ENCODE results near the gene MOV10L1. TPM values are rescaled to one million over a fixed set of nuclear protein-coding genes. Genes with fewer than 3 reads are reported as not detected.
A peak's percentile ranks its signal among the peaks of the same experiment; 100 is the strongest.

MOV10L1 gene
- total and polyA plus RNA-seq, 11 donors: 0.06 to 0.63 (median 0.13) TPM; not detected in 6

DNA sequence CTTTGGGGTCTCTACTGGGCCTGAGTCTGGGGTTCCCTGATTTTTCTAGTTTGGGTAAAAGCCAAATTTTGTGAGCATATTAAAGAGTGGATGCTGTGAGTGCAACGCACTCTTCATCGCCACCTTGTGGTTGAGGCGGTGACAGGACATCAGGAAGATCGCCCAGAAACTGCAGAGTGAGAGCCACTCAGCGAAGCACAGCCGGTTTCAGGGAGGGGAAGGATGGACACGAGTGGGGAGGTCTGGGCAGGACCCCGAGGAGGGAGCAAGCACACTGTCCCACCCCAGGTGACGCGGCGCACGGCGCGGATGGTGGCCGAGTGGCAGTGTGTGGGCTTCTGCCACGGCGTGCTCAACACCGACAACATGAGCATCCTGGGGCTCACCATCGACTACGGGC lies 120.1 kb downstream of the MOV10L1 start:
- intact Hi-C loops (cut with DNase I): loop anchor here in 9 of 10 donors (1.0 to 5.0 kb wide), 5 partner anchors 61 to 278 kb away; no protein-coding TSS in a partner anchor
- Histone ChIP-seq H3K27ac (no peak overlapping the region), H3K4me1 (peaks cover 0 to 33% (median 20%) of the 10 kb centered on the region in 12 donors), H3K27me3 (no peaks in the 10 kb centered on the region), H3K9me3 (no peaks in the 10 kb centered on the region), H3K4me3 (no peak overlapping the region), H3K36me3 (peaks cover 0 to 85% (median 72%) of the 10 kb centered on the region in 9 donors)
- ATAC-seq: peak in 3 of 4 donors; percentile 23 to 35 (median 29)
- DNase-seq: peak in 3 of 5 donors; percentile 69 to 80 (median 78)
- WGBS, 4 donors: 55 to 66% (median 62%) methylated on average over 19 to 20 of the region's 20 CpGs
- TF ChIP-seq POLR2A (IDR thresholded peaks at IDR 0.05): no peak
- TF ChIP-seq, protein P1, sequence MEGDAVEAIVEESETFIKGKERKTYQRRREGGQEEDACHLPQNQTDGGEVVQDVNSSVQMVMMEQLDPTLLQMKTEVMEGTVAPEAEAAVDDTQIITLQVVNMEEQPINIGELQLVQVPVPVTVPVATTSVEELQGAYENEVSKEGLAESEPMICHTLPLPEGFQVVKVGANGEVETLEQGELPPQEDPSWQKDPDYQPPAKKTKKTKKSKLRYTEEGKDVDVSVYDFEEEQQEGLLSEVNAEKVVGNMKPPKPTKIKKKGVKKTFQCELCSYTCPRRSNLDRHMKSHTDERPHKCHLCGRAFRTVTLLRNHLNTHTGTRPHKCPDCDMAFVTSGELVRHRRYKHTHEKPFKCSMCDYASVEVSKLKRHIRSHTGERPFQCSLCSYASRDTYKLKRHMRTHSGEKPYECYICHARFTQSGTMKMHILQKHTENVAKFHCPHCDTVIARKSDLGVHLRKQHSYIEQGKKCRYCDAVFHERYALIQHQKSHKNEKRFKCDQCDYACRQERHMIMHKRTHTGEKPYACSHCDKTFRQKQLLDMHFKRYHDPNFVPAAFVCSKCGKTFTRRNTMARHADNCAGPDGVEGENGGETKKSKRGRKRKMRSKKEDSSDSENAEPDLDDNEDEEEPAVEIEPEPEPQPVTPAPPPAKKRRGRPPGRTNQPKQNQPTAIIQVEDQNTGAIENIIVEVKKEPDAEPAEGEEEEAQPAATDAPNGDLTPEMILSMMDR (IDR thresholded peaks at IDR 0.05): peak; percentile 74 to 87 (median 80)

DNA sequence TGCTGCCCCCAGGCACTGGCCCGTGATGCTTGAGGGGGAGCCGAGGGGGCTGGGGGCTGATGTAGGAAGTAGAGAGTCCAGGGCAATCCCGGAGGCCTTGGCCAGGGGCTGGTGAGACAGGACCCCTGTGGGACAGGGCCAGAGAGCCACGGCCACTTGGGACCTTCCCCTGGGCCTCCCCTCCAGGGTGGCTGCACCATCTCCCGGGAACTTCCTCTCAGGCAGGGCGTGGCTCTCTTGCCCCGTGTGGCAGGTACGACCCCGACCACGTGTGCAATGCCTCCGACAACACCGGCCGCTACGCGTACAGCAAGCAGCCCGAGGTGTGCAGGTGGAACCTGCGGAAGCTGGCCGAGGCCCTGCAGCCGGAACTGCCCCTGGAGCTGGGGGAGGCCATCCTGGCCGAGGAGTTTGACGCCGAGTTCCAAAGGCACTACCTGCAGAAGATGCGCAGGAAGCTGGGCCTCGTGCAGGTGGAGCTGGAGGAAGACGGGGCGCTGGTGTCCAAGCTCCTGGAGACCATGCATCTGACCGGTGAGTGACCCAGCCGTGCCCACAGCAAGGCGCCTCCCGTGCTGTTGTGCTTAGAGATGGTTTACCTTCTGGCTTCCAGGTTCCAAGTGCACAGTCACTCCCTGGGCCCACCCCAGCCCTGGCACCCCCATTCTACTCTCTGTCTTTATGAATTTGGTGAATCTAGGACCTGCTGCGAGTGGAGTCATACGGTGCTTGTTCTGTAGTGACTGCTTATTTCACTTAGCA lies 120.8 kb downstream of the MOV10L1 start:
- DNase-seq: peak in 1 of 5 donors; percentile 9
- Histone ChIP-seq H3K36me3 (peaks cover 0 to 90% (median 74%) of the 10 kb centered on the region in 9 donors), H3K4me1 (peaks cover 0 to 30% (median 20%) of the 10 kb centered on the region in 12 donors), H3K27ac (no peak overlapping the region), H3K27me3 (no peaks in the 10 kb centered on the region), H3K4me3 (no peak overlapping the region), H3K9me3 (no peaks in the 10 kb centered on the region)
- 85 to 91% (median 88%) methylated on average over 25 to 32 of the region's 32 CpGs for WGBS, 4 donors
- ATAC-seq: no peak
- intact Hi-C loops (cut with DNase I): loop anchor here in 3 of 10 donors (1.0 to 5.0 kb wide), 2 partner anchors 61 to 63 kb away; no protein-coding TSS in a partner anchor
- no peak for TF ChIP-seq POLR2A (IDR thresholded peaks at IDR 0.05)
- TF ChIP-seq, protein P1 (IDR thresholded peaks at IDR 0.05): no peak

DNA sequence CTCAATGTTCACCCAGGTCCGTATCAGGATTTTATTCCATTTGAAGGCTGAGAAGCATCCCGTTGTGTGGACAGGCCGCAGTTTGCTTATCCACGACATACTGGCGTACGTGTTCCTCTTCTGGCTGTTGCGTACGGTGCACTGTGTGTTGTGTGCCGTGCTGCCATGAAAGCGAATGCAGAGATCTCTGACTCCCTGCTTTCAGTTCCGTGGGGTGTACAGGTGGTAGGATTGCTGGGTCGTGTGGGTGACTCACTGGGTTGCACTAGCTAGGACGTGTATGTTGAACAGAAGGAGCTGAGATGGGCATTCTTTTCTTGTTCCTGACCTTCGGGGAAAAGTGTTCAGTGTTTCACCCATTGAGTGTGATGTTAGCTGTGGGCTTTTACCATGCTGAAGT lies 121.3 kb downstream of the MOV10L1 start:
- no peak for ATAC-seq
- intact Hi-C loops (cut with DNase I): loop anchor here in 1 of 10 donors (5.0 kb wide), 1 partner anchor 64 kb away; no protein-coding TSS in a partner anchor
- no peak overlapping the region for H3K4me3 ChIP-seq
- DNase-seq: no peak
- H3K27me3 ChIP-seq: no peaks in the 10 kb centered on the region
- peaks cover 0 to 28% (median 15%) of the 10 kb centered on the region in 12 donors for H3K4me1 ChIP-seq
- H3K9me3 ChIP-seq: no peaks in the 10 kb centered on the region
- no peak overlapping the region for H3K27ac ChIP-seq
- WGBS, 4 donors: 83 to 92% (median 90%) methylated on average over 14 of the region's 14 CpGs
- TF ChIP-seq POLR2A (IDR thresholded peaks at IDR 0.05): no peak
- TF ChIP-seq, protein P1 (IDR thresholded peaks at IDR 0.05): no peak
- H3K36me3 ChIP-seq: peaks cover 0 to 91% (median 79%) of the 10 kb centered on the region in 9 donors

Other genes with a start within 250 kb of the MOV10L1 start
- 1 to 10 TPM; 2.9 to 8.6 (median 4.9) TPM for gene ZBED4, start 236.2 kb upstream of the MOV10L1 start, total RNA-seq
- gene ZBED4, start 236.2 kb upstream of the MOV10L1 start, polyA plus RNA-seq: 1 to 10 TPM; 2.2 to 7.8 TPM
- 10 to 100 TPM in 8 of 9 donors, 1 to 10 TPM in 1; 9.8 to 26.8 (median 15.2) TPM for gene ALG12, start 171.6 kb upstream of the MOV10L1 start, total RNA-seq
- 10 to 100 TPM in 1 of 2 donors, 1 to 10 TPM in 1; 9.1 to 12.4 TPM for gene ALG12, start 171.6 kb upstream of the MOV10L1 start, polyA plus RNA-seq
- 10 to 100 TPM; 16.7 to 36.2 (median 21.6) TPM for gene CRELD2, start 171.4 kb upstream of the MOV10L1 start, total RNA-seq
- gene CRELD2, start 171.4 kb upstream of the MOV10L1 start, polyA plus RNA-seq: 10 to 100 TPM; 15.0 to 70.3 TPM
- 100 to 1,000 TPM in 1 of 9 donors, 10 to 100 TPM in 8; 37.7 to 118 (median 51.0) TPM for gene PIM3, start 129.2 kb upstream of the MOV10L1 start, total RNA-seq
- 10 to 100 TPM; 45.1 to 50.2 TPM for gene PIM3, start 129.2 kb upstream of the MOV10L1 start, polyA plus RNA-seq
- not detected for gene IL17REL, start 77.2 kb upstream of the MOV10L1 start, total RNA-seq
- gene IL17REL, start 77.2 kb upstream of the MOV10L1 start, polyA plus RNA-seq: not detected
- gene TTLL8, start 31.7 kb upstream of the MOV10L1 start, total RNA-seq: not detected
- gene TTLL8, start 31.7 kb upstream of the MOV10L1 start, polyA plus RNA-seq: not detected
- under 1 TPM in 4 of 9 donors, not detected in 5; 0.07 to 0.80 (median 0.30) TPM for gene MLC1, start 4.6 kb upstream of the MOV10L1 start, total RNA-seq
- gene MLC1, start 4.6 kb upstream of the MOV10L1 start, polyA plus RNA-seq: under 1 TPM; 0.03 to 0.19 TPM
- gene PANX2, start 80.7 kb downstream of the MOV10L1 start, total RNA-seq: under 1 TPM in 5 of 9 donors, not detected in 4; 0.08 to 0.77 (median 0.56) TPM
- gene PANX2, start 80.7 kb downstream of the MOV10L1 start, polyA plus RNA-seq: under 1 TPM in 1 of 2 donors, not detected in 1; 0.08 TPM
- 10 to 100 TPM; 14.3 to 28.1 (median 17.5) TPM for gene TRABD, start 95.9 kb downstream of the MOV10L1 start, total RNA-seq
- 10 to 100 TPM; 25.8 to 32.9 TPM for gene TRABD, start 95.9 kb downstream of the MOV10L1 start, polyA plus RNA-seq
- 10 to 100 TPM; 10.4 to 23.8 (median 12.8) TPM for gene SELENOO, start 111.0 kb downstream of the MOV10L1 start, total RNA-seq
- gene SELENOO, start 111.0 kb downstream of the MOV10L1 start, polyA plus RNA-seq: 10 to 100 TPM; 16.0 to 20.4 TPM
- 10 to 100 TPM; 14.1 to 28.8 (median 18.1) TPM for gene TUBGCP6, start 155.0 kb downstream of the MOV10L1 start, total RNA-seq
- 10 to 100 TPM; 11.6 to 17.7 TPM for gene TUBGCP6, start 155.0 kb downstream of the MOV10L1 start, polyA plus RNA-seq
- 10 to 100 TPM in 6 of 9 donors, 1 to 10 TPM in 3; 6.8 to 22.4 (median 10.9) TPM for gene HDAC10, start 161.3 kb downstream of the MOV10L1 start, total RNA-seq
- gene HDAC10, start 161.3 kb downstream of the MOV10L1 start, polyA plus RNA-seq: 1 to 10 TPM; 6.2 to 10.0 TPM
- gene MAPK12, start 171.7 kb downstream of the MOV10L1 start, total RNA-seq: 10 to 100 TPM; 12.2 to 18.0 (median 15.5) TPM
- gene MAPK12, start 171.7 kb downstream of the MOV10L1 start, polyA plus RNA-seq: 10 to 100 TPM; 11.6 to 17.9 TPM
- 10 to 100 TPM in 1 of 9 donors, 1 to 10 TPM in 8; 5.0 to 12.1 (median 7.0) TPM for gene MAPK11, start 180.4 kb downstream of the MOV10L1 start, total RNA-seq
- gene MAPK11, start 180.4 kb downstream of the MOV10L1 start, polyA plus RNA-seq: 1 to 10 TPM; 7.8 to 9.9 TPM
- 100 to 1,000 TPM in 2 of 9 donors, 10 to 100 TPM in 7; 44.4 to 139 (median 57.9) TPM for gene PLXNB2, start 217.6 kb downstream of the MOV10L1 start, total RNA-seq
- gene PLXNB2, start 217.6 kb downstream of the MOV10L1 start, polyA plus RNA-seq: 10 to 100 TPM; 35.1 to 40.3 TPM
- gene DENND6B, start 237.0 kb downstream of the MOV10L1 start, total RNA-seq: 1 to 10 TPM; 1.0 to 3.2 (median 2.0) TPM
- gene DENND6B, start 237.0 kb downstream of the MOV10L1 start, polyA plus RNA-seq: 1 to 10 TPM; 1.0 to 1.3 TPM

Data from heart left ventricle (tissue), 16 donors.